Gastrocnemius medialis (tissue), 4 donors: ENCODE results near the gene VAT1L.

Experiments
- POLR2A ChIP-seq, 2 donors: fragments of 450-650 bp; IDR thresholded peaks; one replicate each; pipeline ENCODE4 v1.6.1; 2017; ENCODE audit warnings: antibody characterized with exemption in 2 of 2, mild to moderate bottlenecking in 2 of 2, moderate library complexity in 2 of 2
- TF ChIP-seq, protein P1 (sequence below), 5 experiments: fragments of 450-650 bp in 3 of 5; fragments of 200-600 bp in 2 of 5; sonication (generic) in 2 of 5; IDR thresholded peaks in 4 of 5; conservative IDR thresholded peaks in 1 of 5; 1 replicate in 4 of 5; 2 replicates in 1 of 5; pipeline ENCODE4 v1.5.1; 2016 to 2019; ENCODE audit warnings: antibody characterized with exemption in 5 of 5, mild to moderate bottlenecking in 3 of 5, moderate library complexity in 3 of 5

GRCh38 chr16:77876776-77877175 lies 88.4 kb downstream of the VAT1L start:
- TF ChIP-seq POLR2A (IDR thresholded peaks at IDR 0.05) = no peak
- TF ChIP-seq, protein P1, sequence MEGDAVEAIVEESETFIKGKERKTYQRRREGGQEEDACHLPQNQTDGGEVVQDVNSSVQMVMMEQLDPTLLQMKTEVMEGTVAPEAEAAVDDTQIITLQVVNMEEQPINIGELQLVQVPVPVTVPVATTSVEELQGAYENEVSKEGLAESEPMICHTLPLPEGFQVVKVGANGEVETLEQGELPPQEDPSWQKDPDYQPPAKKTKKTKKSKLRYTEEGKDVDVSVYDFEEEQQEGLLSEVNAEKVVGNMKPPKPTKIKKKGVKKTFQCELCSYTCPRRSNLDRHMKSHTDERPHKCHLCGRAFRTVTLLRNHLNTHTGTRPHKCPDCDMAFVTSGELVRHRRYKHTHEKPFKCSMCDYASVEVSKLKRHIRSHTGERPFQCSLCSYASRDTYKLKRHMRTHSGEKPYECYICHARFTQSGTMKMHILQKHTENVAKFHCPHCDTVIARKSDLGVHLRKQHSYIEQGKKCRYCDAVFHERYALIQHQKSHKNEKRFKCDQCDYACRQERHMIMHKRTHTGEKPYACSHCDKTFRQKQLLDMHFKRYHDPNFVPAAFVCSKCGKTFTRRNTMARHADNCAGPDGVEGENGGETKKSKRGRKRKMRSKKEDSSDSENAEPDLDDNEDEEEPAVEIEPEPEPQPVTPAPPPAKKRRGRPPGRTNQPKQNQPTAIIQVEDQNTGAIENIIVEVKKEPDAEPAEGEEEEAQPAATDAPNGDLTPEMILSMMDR (IDR thresholded peaks at IDR 0.05 in 4 of 5, conservative IDR thresholded peaks at IDR 0.05 in 1 of 5) = no peak
